GM12801 (cell line): ENCODE measurements around the gene DAB2IP.

Source experiments
- TF ChIP-seq, protein P1 (sequence below): IDR thresholded peaks from one replicate; pipeline ENCODE4 v1.5.1; 2011; ENCODE audit warnings: control low read depth; ENCODE audit not compliant: insufficient read length; ENCODE audit errors: extremely low read depth

Gene DAB2IP

DNA sequence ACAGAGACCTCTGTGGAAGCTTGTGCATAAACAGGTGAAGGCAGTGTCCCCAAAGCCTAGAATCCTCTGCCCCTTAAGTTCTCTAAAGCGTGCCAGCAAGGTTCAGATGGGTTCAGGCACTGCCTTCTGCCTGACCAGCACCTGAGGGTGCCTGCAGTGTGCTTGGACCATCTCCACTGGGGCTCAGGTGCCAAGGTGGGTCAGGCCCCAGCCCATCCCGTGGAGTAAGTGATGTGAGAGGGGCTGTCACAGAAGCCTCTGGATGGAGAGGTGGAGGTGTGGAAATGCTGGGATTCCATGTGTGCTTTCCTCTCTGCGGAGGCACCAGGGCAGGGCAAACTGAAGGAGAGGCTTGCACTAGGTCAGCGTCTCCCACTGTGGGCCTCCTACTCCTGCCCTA lies 118.5 kb downstream of the DAB2IP start:
- TF ChIP-seq, protein P1, sequence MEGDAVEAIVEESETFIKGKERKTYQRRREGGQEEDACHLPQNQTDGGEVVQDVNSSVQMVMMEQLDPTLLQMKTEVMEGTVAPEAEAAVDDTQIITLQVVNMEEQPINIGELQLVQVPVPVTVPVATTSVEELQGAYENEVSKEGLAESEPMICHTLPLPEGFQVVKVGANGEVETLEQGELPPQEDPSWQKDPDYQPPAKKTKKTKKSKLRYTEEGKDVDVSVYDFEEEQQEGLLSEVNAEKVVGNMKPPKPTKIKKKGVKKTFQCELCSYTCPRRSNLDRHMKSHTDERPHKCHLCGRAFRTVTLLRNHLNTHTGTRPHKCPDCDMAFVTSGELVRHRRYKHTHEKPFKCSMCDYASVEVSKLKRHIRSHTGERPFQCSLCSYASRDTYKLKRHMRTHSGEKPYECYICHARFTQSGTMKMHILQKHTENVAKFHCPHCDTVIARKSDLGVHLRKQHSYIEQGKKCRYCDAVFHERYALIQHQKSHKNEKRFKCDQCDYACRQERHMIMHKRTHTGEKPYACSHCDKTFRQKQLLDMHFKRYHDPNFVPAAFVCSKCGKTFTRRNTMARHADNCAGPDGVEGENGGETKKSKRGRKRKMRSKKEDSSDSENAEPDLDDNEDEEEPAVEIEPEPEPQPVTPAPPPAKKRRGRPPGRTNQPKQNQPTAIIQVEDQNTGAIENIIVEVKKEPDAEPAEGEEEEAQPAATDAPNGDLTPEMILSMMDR = no peak

- TF ChIP-seq, protein P1 = no peak
Observed at GRCh38 chr9:121770415-121771273, 119.2 kb downstream of the DAB2IP start.

GRCh38 chr9:121771418-121771817 lies 120.0 kb downstream of the DAB2IP start:
- TF ChIP-seq, protein P1 = no peak

- TF ChIP-seq, protein P1 = no peak
Observed at GRCh38 chr9:121771851-121772599, 120.6 kb downstream of the DAB2IP start.

DNA sequence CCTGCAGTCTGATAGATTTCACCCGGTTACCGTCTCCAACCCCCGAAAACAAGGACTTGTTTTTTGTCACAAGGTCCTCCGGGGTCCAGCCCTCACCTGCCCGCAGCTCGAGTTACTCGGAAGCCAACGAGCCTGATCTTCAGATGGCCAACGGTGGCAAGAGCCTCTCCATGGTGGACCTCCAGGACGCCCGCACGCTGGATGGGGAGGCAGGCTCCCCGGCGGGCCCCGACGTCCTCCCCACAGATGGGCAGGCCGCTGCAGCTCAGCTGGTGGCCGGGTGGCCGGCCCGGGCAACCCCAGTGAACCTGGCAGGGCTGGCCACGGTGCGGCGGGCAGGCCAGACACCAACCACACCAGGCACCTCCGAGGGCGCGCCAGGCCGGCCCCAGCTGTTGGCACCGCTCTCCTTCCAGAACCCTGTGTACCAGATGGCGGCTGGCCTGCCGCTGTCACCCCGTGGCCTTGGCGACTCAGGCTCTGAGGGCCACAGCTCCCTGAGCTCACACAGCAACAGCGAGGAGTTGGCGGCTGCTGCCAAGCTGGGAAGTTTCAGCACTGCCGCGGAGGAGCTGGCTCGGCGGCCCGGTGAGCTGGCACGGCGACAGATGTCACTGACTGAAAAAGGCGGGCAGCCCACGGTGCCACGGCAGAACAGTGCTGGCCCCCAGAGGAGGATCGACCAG lies 121.3 kb downstream of the DAB2IP start:
- TF ChIP-seq, protein P1 = no peak

DNA sequence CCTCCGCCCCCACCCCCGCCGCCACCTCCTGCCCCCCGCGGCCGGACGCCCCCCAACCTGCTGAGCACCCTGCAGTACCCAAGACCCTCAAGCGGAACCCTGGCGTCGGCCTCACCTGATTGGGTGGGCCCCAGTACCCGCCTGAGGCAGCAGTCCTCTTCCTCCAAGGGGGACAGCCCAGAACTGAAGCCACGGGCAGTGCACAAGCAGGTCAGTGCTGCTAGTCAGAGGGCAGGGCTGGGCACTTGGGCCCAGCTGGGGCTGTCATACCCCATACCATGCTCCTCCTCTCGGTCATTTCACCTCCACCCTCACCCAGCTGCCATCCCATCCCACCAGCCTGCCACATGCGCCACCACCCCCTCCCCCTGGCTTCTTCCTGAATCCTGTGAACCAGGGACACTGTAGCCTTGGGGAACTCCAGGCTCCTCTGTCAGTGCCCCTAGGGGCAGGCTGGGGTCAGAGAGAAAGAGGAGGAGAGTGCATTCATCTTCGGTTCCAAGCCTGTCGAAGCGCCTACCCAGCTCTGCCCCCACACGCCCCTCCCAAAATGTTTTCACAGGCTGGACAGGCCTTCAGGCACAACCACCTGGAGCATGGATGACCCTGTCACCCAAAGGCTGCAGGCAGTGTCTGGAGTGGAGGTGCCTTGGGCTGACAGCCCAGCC lies 122.0 kb downstream of the DAB2IP start:
- TF ChIP-seq, protein P1 = no peak
